K562 (cell line): ENCODE measurements around the gene ATP1A3. TPM values are rescaled to one million over a fixed set of nuclear protein-coding genes. Genes with fewer than 3 reads are reported as not detected.

Experiments
- CHD1 ChIP-seq: fragments of 200-600 bp; sonication (generic); IDR thresholded peaks from one replicate; pipeline ENCODE4 v1.6.1; 2012; ENCODE audit warnings: mild to moderate bottlenecking, moderate library complexity, low read length, inconsistent platforms
- CREM ChIP-seq: IDR thresholded peaks from 2 replicates; pipeline ENCODE4 v1.6.1; 2014; ENCODE audit warnings: antibody characterized with exemption, low read depth
- HMG20B ChIP-seq: fragments of 250-450 bp; sonication (Bioruptor Pico); IDR thresholded peaks from 2 replicates; pipeline ENCODE4 v1.5.0; 2021; ENCODE audit warnings: mild to moderate bottlenecking
- MCM5 ChIP-seq: fragments of 450-650 bp; IDR thresholded peaks from 2 replicates; pipeline ENCODE4 v1.6.1; 2016; ENCODE audit warnings: low read depth
- PHB ChIP-seq: fragments of 250-450 bp; sonication (Bioruptor Pico); IDR thresholded peaks from 2 replicates; pipeline ENCODE4 v1.5.0; 2021
- RBM34 ChIP-seq: fragments of 200-400 bp; formaldehyde crosslinking; IDR thresholded peaks from 2 replicates; pipeline ENCODE4 v1.6.1; 2018; ENCODE audit warnings: low read length, borderline replicate concordance; ENCODE audit not compliant: insufficient read depth
- SMARCB1 ChIP-seq: IDR thresholded peaks from 2 replicates; pipeline ENCODE4 v1.6.1; 2011; ENCODE audit warnings: improper control_type of control experiment, low read depth; ENCODE audit not compliant: insufficient read length
- ZNF224 ChIP-seq: sonication (generic); formaldehyde crosslinking; IDR thresholded peaks from 2 replicates; pipeline ENCODE4 v1.8.0; 2022; ENCODE audit warnings: mild to moderate bottlenecking, missing genetic modification reagents
- polyA plus RNA-seq, 8 experiments: library from polyadenylated mRNA; depleted of rRNA in 4 of 8; stranded (reverse) in 5 of 8; unstranded in 3 of 8; fragments of >200 nt; fragmentation: Nextera tagmentation in 2 of 8; fragmentation: Illumina TruSeq in 1 of 8; extraction: Ambion mirVana in 2 of 8; extraction: Trizol in 1 of 8; gene quantifications; 2 replicates each; pipeline versions ENCODE4 v1.2.1 to v1.2.3, GENCODE V29; 2011 to 2014; ENCODE audit warnings: inconsistent platforms in 1 of 8, missing spikeins in 1 of 8
- total RNA-seq, 7 experiments: library from RNA; depleted of rRNA in 6 of 7; stranded (reverse); fragments of >200 nt in 6 of 7; fragmentation: Illumina TruSeq in 2 of 7; extraction: Trizol in 2 of 7; gene quantifications; 2 replicates each; pipeline versions ENCODE4 v1.2.1 to v1.2.3, GENCODE V29; 2011 to 2021; ENCODE audit warnings: low replicate concordance in 1 of 7
- TF ChIP-seq, protein P1 (sequence below): fragments of 200-600 bp; sonication (generic); IDR thresholded peaks from one replicate; pipeline ENCODE4 v1.6.1; 2012; ENCODE audit warnings: mild to moderate bottlenecking, low read depth, low read length, inconsistent platforms
- TF ChIP-seq, protein P2 (sequence below), 2 experiments: fragments of 450-650 bp; IDR thresholded peaks; 2 replicates each; pipeline ENCODE4 v1.6.1; 2018; ENCODE audit warnings: mild to moderate bottlenecking in 2 of 2, low read depth in 1 of 2; ENCODE audit not compliant: partially characterized antibody in 2 of 2
- TF ChIP-seq, protein P3 (sequence below): fragments of 250-450 bp; sonication (Bioruptor Pico); IDR thresholded peaks from 2 replicates; pipeline ENCODE4 v1.5.0; 2021

ATP1A3 gene
- total and polyA plus RNA-seq, 9 of the 15 experiments (the other 6 are each of a cell fraction or from before 2014, with no cell fraction given) = 0.03 to 1.0 (median 0.17) TPM; not detected in 3

DNA sequence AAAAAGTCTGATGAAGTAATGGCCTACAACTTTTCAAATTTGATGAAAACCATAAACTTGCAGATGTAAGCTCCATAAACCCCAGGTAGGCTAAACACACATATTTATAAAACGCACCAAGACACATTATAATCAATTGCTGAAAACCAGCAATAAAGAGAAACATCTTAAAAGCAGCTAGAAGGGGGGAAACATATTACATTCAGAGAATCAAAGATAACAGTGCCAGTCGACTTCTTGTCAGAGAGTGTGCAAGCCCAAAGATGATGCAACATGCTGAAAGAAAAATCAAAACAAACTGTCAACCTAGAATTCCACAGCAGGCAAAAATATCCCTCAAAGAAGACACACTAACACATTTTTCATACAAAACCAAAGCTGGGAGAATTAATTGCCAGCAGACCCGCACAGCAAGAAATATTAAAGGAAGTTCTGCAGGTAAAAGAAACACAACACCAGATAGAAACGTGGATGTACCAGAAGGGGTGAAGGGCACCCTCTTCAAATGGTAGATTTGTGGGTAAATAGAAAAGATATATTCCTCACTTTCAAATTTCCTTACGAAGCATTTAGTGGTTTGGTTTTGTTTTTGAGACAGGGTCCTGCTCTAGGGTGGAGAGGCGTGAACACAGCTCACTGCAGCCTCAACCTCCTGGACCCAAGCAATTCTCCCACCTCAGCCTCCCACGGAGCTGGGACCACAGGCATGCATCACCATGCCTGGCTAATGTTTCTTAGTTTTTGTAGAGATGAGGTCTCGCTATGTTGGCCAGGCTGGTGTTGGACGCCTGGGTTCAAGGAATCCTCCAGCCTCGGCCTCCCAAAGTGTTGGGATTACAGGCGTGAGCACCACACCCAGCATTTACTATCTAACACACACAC is 16.5 kb upstream of the ATP1A3 start (continued):
- TF ChIP-seq, protein P1, sequence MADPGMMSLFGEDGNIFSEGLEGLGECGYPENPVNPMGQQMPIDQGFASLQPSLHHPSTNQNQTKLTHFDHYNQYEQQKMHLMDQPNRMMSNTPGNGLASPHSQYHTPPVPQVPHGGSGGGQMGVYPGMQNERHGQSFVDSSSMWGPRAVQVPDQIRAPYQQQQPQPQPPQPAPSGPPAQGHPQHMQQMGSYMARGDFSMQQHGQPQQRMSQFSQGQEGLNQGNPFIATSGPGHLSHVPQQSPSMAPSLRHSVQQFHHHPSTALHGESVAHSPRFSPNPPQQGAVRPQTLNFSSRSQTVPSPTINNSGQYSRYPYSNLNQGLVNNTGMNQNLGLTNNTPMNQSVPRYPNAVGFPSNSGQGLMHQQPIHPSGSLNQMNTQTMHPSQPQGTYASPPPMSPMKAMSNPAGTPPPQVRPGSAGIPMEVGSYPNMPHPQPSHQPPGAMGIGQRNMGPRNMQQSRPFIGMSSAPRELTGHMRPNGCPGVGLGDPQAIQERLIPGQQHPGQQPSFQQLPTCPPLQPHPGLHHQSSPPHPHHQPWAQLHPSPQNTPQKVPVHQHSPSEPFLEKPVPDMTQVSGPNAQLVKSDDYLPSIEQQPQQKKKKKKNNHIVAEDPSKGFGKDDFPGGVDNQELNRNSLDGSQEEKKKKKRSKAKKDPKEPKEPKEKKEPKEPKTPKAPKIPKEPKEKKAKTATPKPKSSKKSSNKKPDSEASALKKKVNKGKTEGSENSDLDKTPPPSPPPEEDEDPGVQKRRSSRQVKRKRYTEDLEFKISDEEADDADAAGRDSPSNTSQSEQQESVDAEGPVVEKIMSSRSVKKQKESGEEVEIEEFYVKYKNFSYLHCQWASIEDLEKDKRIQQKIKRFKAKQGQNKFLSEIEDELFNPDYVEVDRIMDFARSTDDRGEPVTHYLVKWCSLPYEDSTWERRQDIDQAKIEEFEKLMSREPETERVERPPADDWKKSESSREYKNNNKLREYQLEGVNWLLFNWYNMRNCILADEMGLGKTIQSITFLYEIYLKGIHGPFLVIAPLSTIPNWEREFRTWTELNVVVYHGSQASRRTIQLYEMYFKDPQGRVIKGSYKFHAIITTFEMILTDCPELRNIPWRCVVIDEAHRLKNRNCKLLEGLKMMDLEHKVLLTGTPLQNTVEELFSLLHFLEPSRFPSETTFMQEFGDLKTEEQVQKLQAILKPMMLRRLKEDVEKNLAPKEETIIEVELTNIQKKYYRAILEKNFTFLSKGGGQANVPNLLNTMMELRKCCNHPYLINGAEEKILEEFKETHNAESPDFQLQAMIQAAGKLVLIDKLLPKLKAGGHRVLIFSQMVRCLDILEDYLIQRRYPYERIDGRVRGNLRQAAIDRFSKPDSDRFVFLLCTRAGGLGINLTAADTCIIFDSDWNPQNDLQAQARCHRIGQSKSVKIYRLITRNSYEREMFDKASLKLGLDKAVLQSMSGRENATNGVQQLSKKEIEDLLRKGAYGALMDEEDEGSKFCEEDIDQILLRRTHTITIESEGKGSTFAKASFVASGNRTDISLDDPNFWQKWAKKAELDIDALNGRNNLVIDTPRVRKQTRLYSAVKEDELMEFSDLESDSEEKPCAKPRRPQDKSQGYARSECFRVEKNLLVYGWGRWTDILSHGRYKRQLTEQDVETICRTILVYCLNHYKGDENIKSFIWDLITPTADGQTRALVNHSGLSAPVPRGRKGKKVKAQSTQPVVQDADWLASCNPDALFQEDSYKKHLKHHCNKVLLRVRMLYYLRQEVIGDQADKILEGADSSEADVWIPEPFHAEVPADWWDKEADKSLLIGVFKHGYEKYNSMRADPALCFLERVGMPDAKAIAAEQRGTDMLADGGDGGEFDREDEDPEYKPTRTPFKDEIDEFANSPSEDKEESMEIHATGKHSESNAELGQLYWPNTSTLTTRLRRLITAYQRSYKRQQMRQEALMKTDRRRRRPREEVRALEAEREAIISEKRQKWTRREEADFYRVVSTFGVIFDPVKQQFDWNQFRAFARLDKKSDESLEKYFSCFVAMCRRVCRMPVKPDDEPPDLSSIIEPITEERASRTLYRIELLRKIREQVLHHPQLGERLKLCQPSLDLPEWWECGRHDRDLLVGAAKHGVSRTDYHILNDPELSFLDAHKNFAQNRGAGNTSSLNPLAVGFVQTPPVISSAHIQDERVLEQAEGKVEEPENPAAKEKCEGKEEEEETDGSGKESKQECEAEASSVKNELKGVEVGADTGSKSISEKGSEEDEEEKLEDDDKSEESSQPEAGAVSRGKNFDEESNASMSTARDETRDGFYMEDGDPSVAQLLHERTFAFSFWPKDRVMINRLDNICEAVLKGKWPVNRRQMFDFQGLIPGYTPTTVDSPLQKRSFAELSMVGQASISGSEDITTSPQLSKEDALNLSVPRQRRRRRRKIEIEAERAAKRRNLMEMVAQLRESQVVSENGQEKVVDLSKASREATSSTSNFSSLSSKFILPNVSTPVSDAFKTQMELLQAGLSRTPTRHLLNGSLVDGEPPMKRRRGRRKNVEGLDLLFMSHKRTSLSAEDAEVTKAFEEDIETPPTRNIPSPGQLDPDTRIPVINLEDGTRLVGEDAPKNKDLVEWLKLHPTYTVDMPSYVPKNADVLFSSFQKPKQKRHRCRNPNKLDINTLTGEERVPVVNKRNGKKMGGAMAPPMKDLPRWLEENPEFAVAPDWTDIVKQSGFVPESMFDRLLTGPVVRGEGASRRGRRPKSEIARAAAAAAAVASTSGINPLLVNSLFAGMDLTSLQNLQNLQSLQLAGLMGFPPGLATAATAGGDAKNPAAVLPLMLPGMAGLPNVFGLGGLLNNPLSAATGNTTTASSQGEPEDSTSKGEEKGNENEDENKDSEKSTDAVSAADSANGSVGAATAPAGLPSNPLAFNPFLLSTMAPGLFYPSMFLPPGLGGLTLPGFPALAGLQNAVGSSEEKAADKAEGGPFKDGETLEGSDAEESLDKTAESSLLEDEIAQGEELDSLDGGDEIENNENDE = no peak
- TF ChIP-seq ZNF224 (no peak), HMG20B (CRISPR knock-in tag) (no peak), MCM5 (no peak), RBM34 (no peak), SMARCB1 (no peak), CHD1 (no peak), PHB (CRISPR knock-in tag) (no peak), CREM (no peak)
- TF ChIP-seq, protein P2, sequence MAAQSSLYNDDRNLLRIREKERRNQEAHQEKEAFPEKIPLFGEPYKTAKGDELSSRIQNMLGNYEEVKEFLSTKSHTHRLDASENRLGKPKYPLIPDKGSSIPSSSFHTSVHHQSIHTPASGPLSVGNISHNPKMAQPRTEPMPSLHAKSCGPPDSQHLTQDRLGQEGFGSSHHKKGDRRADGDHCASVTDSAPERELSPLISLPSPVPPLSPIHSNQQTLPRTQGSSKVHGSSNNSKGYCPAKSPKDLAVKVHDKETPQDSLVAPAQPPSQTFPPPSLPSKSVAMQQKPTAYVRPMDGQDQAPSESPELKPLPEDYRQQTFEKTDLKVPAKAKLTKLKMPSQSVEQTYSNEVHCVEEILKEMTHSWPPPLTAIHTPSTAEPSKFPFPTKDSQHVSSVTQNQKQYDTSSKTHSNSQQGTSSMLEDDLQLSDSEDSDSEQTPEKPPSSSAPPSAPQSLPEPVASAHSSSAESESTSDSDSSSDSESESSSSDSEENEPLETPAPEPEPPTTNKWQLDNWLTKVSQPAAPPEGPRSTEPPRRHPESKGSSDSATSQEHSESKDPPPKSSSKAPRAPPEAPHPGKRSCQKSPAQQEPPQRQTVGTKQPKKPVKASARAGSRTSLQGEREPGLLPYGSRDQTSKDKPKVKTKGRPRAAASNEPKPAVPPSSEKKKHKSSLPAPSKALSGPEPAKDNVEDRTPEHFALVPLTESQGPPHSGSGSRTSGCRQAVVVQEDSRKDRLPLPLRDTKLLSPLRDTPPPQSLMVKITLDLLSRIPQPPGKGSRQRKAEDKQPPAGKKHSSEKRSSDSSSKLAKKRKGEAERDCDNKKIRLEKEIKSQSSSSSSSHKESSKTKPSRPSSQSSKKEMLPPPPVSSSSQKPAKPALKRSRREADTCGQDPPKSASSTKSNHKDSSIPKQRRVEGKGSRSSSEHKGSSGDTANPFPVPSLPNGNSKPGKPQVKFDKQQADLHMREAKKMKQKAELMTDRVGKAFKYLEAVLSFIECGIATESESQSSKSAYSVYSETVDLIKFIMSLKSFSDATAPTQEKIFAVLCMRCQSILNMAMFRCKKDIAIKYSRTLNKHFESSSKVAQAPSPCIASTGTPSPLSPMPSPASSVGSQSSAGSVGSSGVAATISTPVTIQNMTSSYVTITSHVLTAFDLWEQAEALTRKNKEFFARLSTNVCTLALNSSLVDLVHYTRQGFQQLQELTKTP (IDR thresholded peaks at IDR 0.05; ENCODE audit: low read depth in 1 of 2, partially characterized antibody in 2 of 2) = peak in 1 of 2 experiments; percentile 62
- TF ChIP-seq, protein P3, sequence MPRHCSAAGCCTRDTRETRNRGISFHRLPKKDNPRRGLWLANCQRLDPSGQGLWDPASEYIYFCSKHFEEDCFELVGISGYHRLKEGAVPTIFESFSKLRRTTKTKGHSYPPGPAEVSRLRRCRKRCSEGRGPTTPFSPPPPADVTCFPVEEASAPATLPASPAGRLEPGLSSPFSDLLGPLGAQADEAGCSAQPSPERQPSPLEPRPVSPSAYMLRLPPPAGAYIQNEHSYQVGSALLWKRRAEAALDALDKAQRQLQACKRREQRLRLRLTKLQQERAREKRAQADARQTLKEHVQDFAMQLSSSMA (CRISPR knock-in tag) = no peak
